H1 (cell line): ENCODE measurements around the gene EDN1.

Source experiments
- CEBPB ChIP-seq: IDR thresholded peaks from 2 replicates; pipeline ENCODE4 v1.6.1; 2012; ENCODE audit warnings: low read depth, low read length
- CTCF ChIP-seq, 3 experiments: IDR thresholded peaks; 1 replicate in 2 of 3; 2 replicates in 1 of 3; pipeline versions ENCODE4 v1.5.1 to v1.6.1; 2011; ENCODE audit warnings: low read length in 3 of 3, mild to moderate bottlenecking in 3 of 3, inconsistent platforms in 2 of 3, low read depth in 1 of 3, moderate library complexity in 1 of 3; ENCODE audit not compliant: insufficient read depth in 1 of 3; ENCODE audit errors: control extremely low read depth in 1 of 3
- E2F6 ChIP-seq: IDR thresholded peaks from 2 replicates; pipeline ENCODE4 v1.6.1; 2012; ENCODE audit warnings: inconsistent platforms
- GTF2F1 ChIP-seq: IDR thresholded peaks from 2 replicates; pipeline ENCODE4 v1.6.1; 2012; ENCODE audit warnings: low read depth, low read length, improper control_type of control experiment, borderline replicate concordance
- MAFK ChIP-seq: IDR thresholded peaks from 2 replicates; pipeline ENCODE4 v1.6.1; 2012; ENCODE audit warnings: low read depth, mild to moderate bottlenecking, improper control_type of control experiment, low read length
- POLR2AphosphoS5 ChIP-seq: IDR thresholded peaks from 2 replicates; pipeline ENCODE4 v1.6.1; 2011; ENCODE audit warnings: low read depth, low read length
- RXRA ChIP-seq: IDR thresholded peaks from 2 replicates; pipeline ENCODE4 v1.6.1; 2011; ENCODE audit warnings: low read depth, mild to moderate bottlenecking, low read length, moderate library complexity; ENCODE audit not compliant: insufficient read depth
- TAF1 ChIP-seq: IDR thresholded peaks from 2 replicates; pipeline ENCODE4 v1.6.1; 2011; ENCODE audit warnings: mild to moderate bottlenecking, low read depth, low read length
- TAF7 ChIP-seq: optimal IDR thresholded peaks from 2 replicates; pipeline ENCODE3; 2011; ENCODE audit warnings: low read depth, mild to moderate bottlenecking, inconsistent platforms, low read length, moderate library complexity, borderline replicate concordance
- TEAD4 ChIP-seq: IDR thresholded peaks from 2 replicates; pipeline ENCODE4 v1.6.1; 2012; ENCODE audit warnings: low read depth, low read length, inconsistent platforms, mixed read lengths
- TF ChIP-seq, protein P1 (sequence below): IDR thresholded peaks from 2 replicates; pipeline ENCODE4 v1.6.1; 2011; ENCODE audit warnings: low read depth, mild to moderate bottlenecking, low read length; ENCODE audit not compliant: insufficient read depth

DNA sequence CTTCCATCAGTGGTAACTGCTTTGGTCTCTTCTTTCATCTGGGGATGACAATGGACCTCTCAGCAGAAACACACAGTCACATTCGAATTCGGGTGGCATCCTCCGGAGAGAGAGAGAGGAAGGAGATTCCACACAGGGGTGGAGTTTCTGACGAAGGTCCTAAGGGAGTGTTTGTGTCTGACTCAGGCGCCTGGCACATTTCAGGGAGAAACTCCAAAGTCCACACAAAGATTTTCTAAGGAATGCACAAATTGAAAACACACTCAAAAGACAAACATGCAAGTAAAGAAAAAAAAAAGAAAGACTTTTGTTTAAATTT, 6.1 kb downstream of the EDN1 start:
- TF ChIP-seq CTCF (IDR thresholded peaks at IDR 0.05; ENCODE audit: control extremely low read depth in 1 of 3, insufficient read depth in 1 of 3, low read depth in 1 of 3, low read length in 3 of 3) (no peak), GTF2F1 (no peak), POLR2AphosphoS5 (no peak), RXRA (no peak), CEBPB (no peak), TAF1 (no peak), TEAD4 (no peak), MAFK (no peak), TAF7 (no peak), E2F6 (no peak)
- TF ChIP-seq, protein P1, sequence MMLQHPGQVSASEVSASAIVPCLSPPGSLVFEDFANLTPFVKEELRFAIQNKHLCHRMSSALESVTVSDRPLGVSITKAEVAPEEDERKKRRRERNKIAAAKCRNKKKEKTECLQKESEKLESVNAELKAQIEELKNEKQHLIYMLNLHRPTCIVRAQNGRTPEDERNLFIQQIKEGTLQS: no peak
